ENCODE measurements around the gene ATXN7L2.

DNA sequence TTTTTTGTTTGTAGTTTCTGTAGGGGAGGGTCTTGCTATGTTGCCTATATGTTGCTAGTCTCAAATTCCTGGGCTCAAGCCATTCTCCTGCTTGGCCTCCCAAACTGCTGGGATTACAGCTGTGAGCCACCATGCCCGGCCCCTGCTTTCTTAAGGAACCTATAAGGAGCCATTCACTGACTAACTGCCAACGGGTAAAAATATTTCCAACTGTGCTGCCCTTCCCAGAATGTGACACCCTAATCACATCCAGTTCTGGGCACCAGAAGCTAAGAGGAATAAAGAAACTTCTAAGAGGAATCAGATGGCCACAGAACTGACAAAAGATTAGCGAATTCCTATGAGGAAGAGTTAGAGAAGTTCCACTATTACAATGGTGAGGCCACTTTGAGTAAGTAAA, 10.9 kb upstream of the ATXN7L2 start:
- TF ChIP-seq EP300 (IDR thresholded peaks at IDR 0.05) = no peak
- TF ChIP-seq, protein P1, sequence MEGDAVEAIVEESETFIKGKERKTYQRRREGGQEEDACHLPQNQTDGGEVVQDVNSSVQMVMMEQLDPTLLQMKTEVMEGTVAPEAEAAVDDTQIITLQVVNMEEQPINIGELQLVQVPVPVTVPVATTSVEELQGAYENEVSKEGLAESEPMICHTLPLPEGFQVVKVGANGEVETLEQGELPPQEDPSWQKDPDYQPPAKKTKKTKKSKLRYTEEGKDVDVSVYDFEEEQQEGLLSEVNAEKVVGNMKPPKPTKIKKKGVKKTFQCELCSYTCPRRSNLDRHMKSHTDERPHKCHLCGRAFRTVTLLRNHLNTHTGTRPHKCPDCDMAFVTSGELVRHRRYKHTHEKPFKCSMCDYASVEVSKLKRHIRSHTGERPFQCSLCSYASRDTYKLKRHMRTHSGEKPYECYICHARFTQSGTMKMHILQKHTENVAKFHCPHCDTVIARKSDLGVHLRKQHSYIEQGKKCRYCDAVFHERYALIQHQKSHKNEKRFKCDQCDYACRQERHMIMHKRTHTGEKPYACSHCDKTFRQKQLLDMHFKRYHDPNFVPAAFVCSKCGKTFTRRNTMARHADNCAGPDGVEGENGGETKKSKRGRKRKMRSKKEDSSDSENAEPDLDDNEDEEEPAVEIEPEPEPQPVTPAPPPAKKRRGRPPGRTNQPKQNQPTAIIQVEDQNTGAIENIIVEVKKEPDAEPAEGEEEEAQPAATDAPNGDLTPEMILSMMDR (IDR thresholded peaks at IDR 0.05) = no peak
